Hair follicular keratinocyte (primary cell): ENCODE data around the gene SRSF8. TPM values are rescaled to one million over a fixed set of nuclear protein-coding genes. Genes with fewer than 3 reads are reported as not detected.

Experiments
- total RNA-seq: library from RNA; depleted of rRNA; stranded (reverse); fragments of >200 nt; gene quantifications from 2 replicates; pipeline ENCODE4 v1.2.3, GENCODE V29; 2015

SRSF8 gene
- 16.1 and 18.9 TPM in 2 replicates for total RNA-seq

GRCh38 chr11:95066716-95067038, at the start of gene SRSF8:
Gene SRSF8, plus strand, starts transcription at chr11:95066919. Its CDS starts 308 bp downstream, at chr11:95067227.

GRCh38 chr11:95024958-95025357, 41.8 kb upstream of the SRSF8 start, which contains the start of gene KDM4E:
Gene KDM4E, plus strand, starts transcription at chr11:95025258. Its CDS starts 300 bp downstream, at chr11:95025558.

GRCh38 chr11:95049122-95049521, 17.6 kb upstream of the SRSF8 start, which contains the start of gene KDM4F:
Gene KDM4F, plus strand, starts transcription at chr11:95049422.

GRCh38 chr11:95089620-95090542, 23.2 kb downstream of the SRSF8 start, which contains the start of gene ENDOD1:
Gene ENDOD1, plus strand, starts transcription at chr11:95089846. Its CDS starts 82 bp downstream, at chr11:95089928.

Other genes with a start within 250 kb of the SRSF8 start
- gene CWC15, start 93.4 kb upstream of the SRSF8 start, total RNA-seq: 28.1 and 38.8 TPM in 2 replicates
- gene KDM4D, start 93.2 kb upstream of the SRSF8 start, total RNA-seq: 1.2 and 2.1 TPM in 2 replicates
- gene KDM4E, start 41.7 kb upstream of the SRSF8 start, total RNA-seq: not detected in 2 replicates
- not detected in 2 replicates for gene KDM4F, start 17.5 kb upstream of the SRSF8 start, total RNA-seq
- gene ENDOD1, start 22.9 kb downstream of the SRSF8 start, total RNA-seq: 23.0 and 37.4 TPM in 2 replicates
- 9.4 and 11.9 TPM in 2 replicates for gene SESN3, start 164.3 kb downstream of the SRSF8 start, total RNA-seq